OCI-LY1 (cell line): ENCODE data around the gene ZNF254.

Experiments
- H2AFZ ChIP-seq: fragments of 200-600 bp; sonication (generic), shearing (Covaris generic); 2 replicates; pipeline ENCODE4 v1.6.0; 2014; ENCODE audit warnings: antibody characterized with exemption, mild to moderate bottlenecking, low read length
- H3F3A ChIP-seq: fragments of 200-600 bp; sonication (generic), shearing (Covaris generic); 2 replicates; pipeline ENCODE4 v1.6.0; 2014; ENCODE audit warnings: mild to moderate bottlenecking, antibody characterized with exemption, low read length, moderate library complexity; ENCODE audit not compliant: insufficient read depth
- H3K27ac ChIP-seq: fragments of 200-600 bp; sonication (generic); 2 replicates; pipeline ENCODE4 v1.5.1; 2014; ENCODE audit warnings: low read length, mixed run types, mild to moderate bottlenecking, low read depth; ENCODE audit not compliant: poor library complexity, severe bottlenecking
- H3K27me3 ChIP-seq: fragments of 200-600 bp; sonication (generic); 2 replicates; pipeline ENCODE4 v1.6.0; 2014; ENCODE audit warnings: antibody characterized with exemption, mild to moderate bottlenecking, low read length, moderate library complexity; ENCODE audit not compliant: insufficient read depth
- H3K36me3 ChIP-seq: fragments of 200-600 bp; sonication (generic); 2 replicates; pipeline ENCODE4 v1.6.1; 2014; ENCODE audit warnings: mild to moderate bottlenecking, antibody characterized with exemption, low read length, moderate library complexity, mixed read lengths; ENCODE audit not compliant: insufficient read depth
- H3K4me1 ChIP-seq: fragments of 200-600 bp; sonication (generic); 2 replicates; pipeline ENCODE4 v1.5.1; 2014; ENCODE audit warnings: mild to moderate bottlenecking, low read length, moderate library complexity; ENCODE audit not compliant: insufficient read depth, severe bottlenecking
- H3K4me2 ChIP-seq: fragments of 200-600 bp; sonication (generic), shearing (Covaris generic); 2 replicates; pipeline ENCODE4 v1.6.1; 2014; ENCODE audit warnings: low read length
- H3K4me3 ChIP-seq: fragments of 200-600 bp; sonication (generic); 2 replicates; pipeline ENCODE4 v1.5.1; 2014; ENCODE audit warnings: low read length, low read depth, mild to moderate bottlenecking, mixed read lengths; ENCODE audit not compliant: poor library complexity, severe bottlenecking
- H3K79me2 ChIP-seq: fragments of 200-600 bp; shearing (Covaris generic); 2 replicates; pipeline ENCODE4 v1.6.1; 2016; ENCODE audit warnings: mixed run types, low read length, mixed read lengths; ENCODE audit not compliant: insufficient read depth
- H3K9ac ChIP-seq: fragments of 200-600 bp; sonication (generic), shearing (Covaris generic); 2 replicates; pipeline ENCODE4 v1.6.1; 2014; ENCODE audit warnings: mild to moderate bottlenecking, low read length, mixed read lengths
- H3K9me2 ChIP-seq: fragments of 200-600 bp; sonication (generic), shearing (Covaris generic); 2 replicates; pipeline ENCODE4 v1.6.1; 2014; ENCODE audit warnings: low read depth, mild to moderate bottlenecking, low read length, mixed read lengths
- H3K9me3 ChIP-seq: fragments of 200-600 bp; shearing (Covaris generic); 2 replicates; pipeline ENCODE4 v1.6.1; 2014; ENCODE audit warnings: low read length, mixed read lengths
- H4K20me1 ChIP-seq: fragments of 200-600 bp; sonication (generic), shearing (Covaris generic); 2 replicates; pipeline ENCODE4 v1.6.0; 2016; ENCODE audit warnings: mild to moderate bottlenecking, low read length; ENCODE audit not compliant: insufficient read depth
- CTCF ChIP-seq: fragments of 200-600 bp; sonication (generic), shearing (Covaris generic); IDR thresholded peaks from 2 replicates; pipeline ENCODE4 v1.5.1; 2017; ENCODE audit warnings: mild to moderate bottlenecking, antibody characterized with exemption, low read length, moderate library complexity, mixed read lengths
- EZH2 ChIP-seq: fragments of 200-600 bp; sonication (generic), shearing (Covaris generic); IDR thresholded peaks from 2 replicates; pipeline ENCODE4 v1.8.0; 2017; ENCODE audit warnings: borderline replicate concordance, mixed run types, mild to moderate bottlenecking, antibody characterized with exemption, low read length, moderate library complexity, mixed read lengths

The ZNF254 gene

GRCh38 chr19:24140591-24140990, 53.6 kb downstream of the ZNF254 start:
- Histone ChIP-seq H3K4me3 (no peak overlapping the region), H3K27ac (no peak overlapping the region), H3K27me3 (no peaks in the 10 kb centered on the region), H4K20me1 (no peaks in the 10 kb centered on the region), H3K4me1 (no peaks in the 10 kb centered on the region), H3K9me2 (no peaks in the 10 kb centered on the region), H3K4me2 (no peak overlapping the region), H3K79me2 (no peaks in the 10 kb centered on the region), H3K36me3 (no peaks in the 10 kb centered on the region), H2AFZ (no peak overlapping the region), H3F3A (no peaks in the 10 kb centered on the region), H3K9ac (no peak overlapping the region), H3K9me3 (peaks cover 16% of the 10 kb centered on the region)
- TF ChIP-seq CTCF (no peak), EZH2 (no peak)

GRCh38 chr19:24141612-24142011, 54.6 kb downstream of the ZNF254 start:
- H3F3A ChIP-seq, result no peaks in the 10 kb centered on the region
- H3K36me3 ChIP-seq, result no peaks in the 10 kb centered on the region
- H3K27ac ChIP-seq, result no peak overlapping the region
- H3K4me1 ChIP-seq, result no peaks in the 10 kb centered on the region
- H3K9me3 ChIP-seq, result peaks cover 17% of the 10 kb centered on the region
- H3K9me2 ChIP-seq, result no peaks in the 10 kb centered on the region
- TF ChIP-seq CTCF (no peak), EZH2 (no peak)
- H2AFZ ChIP-seq, result no peak overlapping the region
- no peak overlapping the region for H3K4me3 ChIP-seq
- no peak overlapping the region for H3K4me2 ChIP-seq
- no peak overlapping the region for H3K9ac ChIP-seq
- no peaks in the 10 kb centered on the region for H4K20me1 ChIP-seq
- no peaks in the 10 kb centered on the region for H3K79me2 ChIP-seq
- H3K27me3 ChIP-seq, result no peaks in the 10 kb centered on the region

- H4K20me1 ChIP-seq, result no peaks in the 10 kb centered on the region
- H3K4me3 ChIP-seq, result no peak overlapping the region
- no peaks in the 10 kb centered on the region for H3F3A ChIP-seq
- no peaks in the 10 kb centered on the region for H3K79me2 ChIP-seq
- peaks cover 10% of the 10 kb centered on the region for H3K9me3 ChIP-seq
- no peak overlapping the region for H3K4me2 ChIP-seq
- H2AFZ ChIP-seq, result no peak overlapping the region
- H3K27ac ChIP-seq, result no peak overlapping the region
- TF ChIP-seq EZH2 (no peak), CTCF (no peak)
- no peaks in the 10 kb centered on the region for H3K36me3 ChIP-seq
- no peak overlapping the region for H3K9ac ChIP-seq
- no peaks in the 10 kb centered on the region for H3K9me2 ChIP-seq
- H3K27me3 ChIP-seq, result no peaks in the 10 kb centered on the region
- no peaks in the 10 kb centered on the region for H3K4me1 ChIP-seq
Observed at GRCh38 chr19:24142771-24143170, 55.8 kb downstream of the ZNF254 start.
